Muscle layer of duodenum (tissue), 2 donors: ENCODE data around the gene HDAC4.

ENCODE experiments used
- H3K27ac ChIP-seq: one replicate; pipeline ENCODE4 v1.7.0; 2013; ENCODE audit warnings: mild to moderate bottlenecking, low read length
- H3K27me3 ChIP-seq: one replicate; pipeline ENCODE4 v1.7.0; 2013; ENCODE audit warnings: low read depth, mild to moderate bottlenecking, control low read depth, low read length
- H3K36me3 ChIP-seq, 2 donors: one replicate each; pipeline ENCODE4 v1.7.0; 2013; ENCODE audit warnings: low read length in 2 of 2, control low read depth in 1 of 2, mild to moderate bottlenecking in 1 of 2; ENCODE audit not compliant: insufficient read depth in 2 of 2, control insufficient read depth in 1 of 2
- H3K4me1 ChIP-seq, 2 donors: one replicate each; pipeline ENCODE4 v1.7.0; 2013; ENCODE audit warnings: low read length in 2 of 2, mild to moderate bottlenecking in 2 of 2, control low read depth in 1 of 2, moderate library complexity in 1 of 2; ENCODE audit not compliant: insufficient read depth in 2 of 2, control insufficient read depth in 1 of 2
- H3K4me3 ChIP-seq, 2 donors: one replicate each; pipeline ENCODE4 v1.7.0; 2013; ENCODE audit warnings: low read length in 2 of 2, low read depth in 1 of 2, mild to moderate bottlenecking in 1 of 2
- H3K9me3 ChIP-seq, 2 donors: one replicate each; pipeline ENCODE4 v1.7.0; 2013; ENCODE audit warnings: low read length in 2 of 2, control low read depth in 1 of 2, mild to moderate bottlenecking in 1 of 2; ENCODE audit not compliant: control insufficient read depth in 1 of 2
- donor health status: healthy.

Gene HDAC4

DNA sequence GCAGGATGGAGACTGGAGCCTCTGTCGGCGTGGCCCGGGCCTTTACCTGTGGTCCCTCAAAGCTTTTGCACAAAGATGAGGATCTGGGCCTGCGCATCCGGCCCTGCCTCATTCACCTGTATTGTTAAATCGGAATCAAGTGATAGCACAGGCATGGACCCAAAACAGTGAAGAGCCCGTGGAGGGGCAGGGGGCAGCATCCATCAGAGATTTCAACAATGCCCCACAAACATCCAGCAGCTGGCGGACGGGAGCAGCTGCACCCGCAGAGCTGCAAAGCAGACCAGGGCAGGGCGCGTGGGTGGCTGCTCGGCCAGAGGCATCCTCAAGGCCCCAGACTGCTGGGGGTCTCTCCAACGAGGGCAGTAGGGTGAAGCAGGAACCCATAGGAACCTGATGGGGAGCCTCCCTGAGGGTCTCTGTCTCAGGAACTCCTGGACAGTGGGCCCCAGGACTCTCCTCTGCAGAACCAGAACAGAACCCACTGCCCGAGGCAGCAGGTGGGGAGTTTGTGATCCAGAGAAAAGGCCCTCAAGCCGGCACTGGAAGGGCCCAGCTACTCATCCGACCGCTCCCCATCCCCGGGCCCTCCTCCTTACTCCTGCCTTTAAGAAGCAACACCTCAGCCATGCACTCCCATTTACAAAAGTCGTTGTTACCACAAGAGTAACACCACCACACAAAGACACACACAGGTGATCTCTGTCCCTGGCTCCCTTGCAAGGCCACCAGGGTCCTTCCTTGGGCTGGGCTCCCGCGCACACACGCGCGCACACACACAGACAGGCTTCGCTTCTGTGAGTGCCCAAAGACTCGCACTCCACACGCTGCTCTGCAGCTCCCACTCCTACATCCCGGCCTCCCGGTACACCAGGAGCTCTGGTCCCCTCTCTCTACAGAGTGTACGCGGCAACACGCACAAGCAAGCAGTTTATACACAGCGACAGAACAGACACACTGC is 28.8 kb downstream of the HDAC4 start:
- Histone ChIP-seq H3K4me3 (no peak overlapping the region), H3K36me3 (no peaks in the 10 kb centered on the region), H3K27me3 (no peaks in the 10 kb centered on the region), H3K4me1 (peaks cover 3 to 13% of the 10 kb centered on the region in 2 donors), H3K27ac (no peak overlapping the region), H3K9me3 (no peaks in the 10 kb centered on the region)

- H3K4me3 ChIP-seq: no peak overlapping the region
- no peaks in the 10 kb centered on the region for H3K27me3 ChIP-seq
- H3K27ac ChIP-seq: no peak overlapping the region
- H3K9me3 ChIP-seq: no peaks in the 10 kb centered on the region
- peaks cover 3 to 17% of the 10 kb centered on the region in 2 donors for H3K4me1 ChIP-seq
- H3K36me3 ChIP-seq: no peaks in the 10 kb centered on the region
Observed at GRCh38 chr2:239370876-239371725, 29.7 kb downstream of the HDAC4 start.

- Histone ChIP-seq H3K27ac (no peak overlapping the region), H3K27me3 (no peaks in the 10 kb centered on the region), H3K36me3 (no peaks in the 10 kb centered on the region), H3K4me1 (peaks cover 3 to 21% of the 10 kb centered on the region in 2 donors), H3K4me3 (no peak overlapping the region), H3K9me3 (no peaks in the 10 kb centered on the region)
Observed at GRCh38 chr2:239370403-239370802, 30.4 kb downstream of the HDAC4 start.

GRCh38 chr2:239369631-239370161 is 31.1 kb downstream of the HDAC4 start:
- H3K27me3 ChIP-seq: no peaks in the 10 kb centered on the region
- H3K4me1 ChIP-seq: peaks cover 3 to 25% of the 10 kb centered on the region in 2 donors
- H3K4me3 ChIP-seq: no peak overlapping the region
- no peaks in the 10 kb centered on the region for H3K9me3 ChIP-seq
- no peaks in the 10 kb centered on the region for H3K36me3 ChIP-seq
- H3K27ac ChIP-seq: no peak overlapping the region

- peaks cover 3 to 25% of the 10 kb centered on the region in 2 donors for H3K4me1 ChIP-seq
Observed at GRCh38 chr2:239368906-239369552, 31.8 kb downstream of the HDAC4 start.

GRCh38 chr2:239368321-239368720 is 32.5 kb downstream of the HDAC4 start:
- Histone ChIP-seq H3K9me3 (no peaks in the 10 kb centered on the region), H3K27ac (no peak overlapping the region), H3K4me1 (peaks cover 3 to 25% of the 10 kb centered on the region in 2 donors), H3K4me3 (no peak overlapping the region), H3K27me3 (no peaks in the 10 kb centered on the region), H3K36me3 (no peaks in the 10 kb centered on the region)

More at GRCh38 chr2:239368906-239369552, 31.8 kb downstream of the HDAC4 start:
- Histone ChIP-seq H3K9me3 (no peaks in the 10 kb centered on the region), H3K27ac (no peak overlapping the region), H3K36me3 (no peaks in the 10 kb centered on the region), H3K27me3 (no peaks in the 10 kb centered on the region), H3K4me3 (no peak overlapping the region)

GRCh38 chr2:239366740-239367139 is 34.1 kb downstream of the HDAC4 start:
- H3K36me3 ChIP-seq: no peaks in the 10 kb centered on the region
- peaks cover 3 to 32% of the 10 kb centered on the region in 2 donors for H3K4me1 ChIP-seq
- no peak overlapping the region for H3K27ac ChIP-seq
- H3K4me3 ChIP-seq: no peak overlapping the region
- no peaks in the 10 kb centered on the region for H3K27me3 ChIP-seq
- H3K9me3 ChIP-seq: no peaks in the 10 kb centered on the region

GRCh38 chr2:239365782-239366435 is 34.9 kb downstream of the HDAC4 start:
- Histone ChIP-seq H3K36me3 (no peaks in the 10 kb centered on the region), H3K4me3 (no peak overlapping the region), H3K27ac (no peak overlapping the region), H3K9me3 (no peaks in the 10 kb centered on the region), H3K27me3 (no peaks in the 10 kb centered on the region), H3K4me1 (peaks cover 3 to 40% of the 10 kb centered on the region in 2 donors)

DNA sequence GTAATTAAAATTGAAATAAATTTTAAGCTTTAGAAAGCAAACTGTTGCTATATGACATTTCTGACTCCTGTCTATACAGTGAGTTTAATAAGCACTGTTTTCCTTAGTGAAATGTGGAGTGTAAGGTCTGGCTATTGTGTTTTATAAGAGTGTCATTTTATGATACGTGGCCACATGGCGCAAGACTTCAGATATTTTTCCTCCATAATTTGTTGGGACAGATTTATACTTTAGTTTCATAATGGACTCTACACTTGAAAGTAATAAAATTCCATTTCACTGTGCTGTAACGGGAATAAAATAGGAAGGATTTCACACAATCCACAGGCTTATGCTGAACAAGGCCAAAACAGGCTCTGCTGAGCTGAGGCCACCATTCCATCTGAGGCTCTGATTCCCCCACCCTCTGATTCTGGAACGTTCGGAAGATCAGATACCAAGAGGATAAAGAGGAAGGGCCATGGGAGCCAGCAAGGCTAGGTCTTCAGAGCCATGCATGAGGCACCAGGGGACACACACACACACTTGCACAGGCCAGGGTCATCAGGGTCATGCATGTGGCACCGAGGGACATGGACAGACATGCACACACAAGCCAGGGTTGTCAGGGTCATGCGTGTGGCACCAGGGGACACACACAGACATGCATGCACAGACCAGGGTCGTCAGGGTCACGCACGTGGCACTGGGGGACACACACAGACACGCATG is 35.6 kb downstream of the HDAC4 start:
- no peaks in the 10 kb centered on the region for H3K36me3 ChIP-seq
- H3K27me3 ChIP-seq: no peaks in the 10 kb centered on the region
- H3K4me1 ChIP-seq: peaks cover 3 to 47% of the 10 kb centered on the region in 2 donors
- H3K4me3 ChIP-seq: no peak overlapping the region
- H3K27ac ChIP-seq: no peak overlapping the region
- no peaks in the 10 kb centered on the region for H3K9me3 ChIP-seq
